Glutamatergic neuron (in vitro differentiated cells): ENCODE results near the gene ZNF786. TPM values are rescaled to one million over a fixed set of nuclear protein-coding genes. Genes with fewer than 3 reads are reported as not detected.
"Not testable (repeated sequence)": the region's sequence is repeated elsewhere in the genome, so short reads cannot be mapped to it uniquely, and the experiment has no call there.

Experiments
- DNase-seq: peaks from one replicate; pipeline ENCODE4 v3.0.0; 2022
- H3K27ac Mint-ChIP-seq: one replicate; pipeline ENCODE4 v1.8.0; 2020; ENCODE audit warnings: mild to moderate bottlenecking, mixed read lengths, inconsistent platforms; ENCODE audit not compliant: unreplicated experiment
- H3K27me3 Mint-ChIP-seq: one replicate; pipeline ENCODE4 v1.8.0; 2020; ENCODE audit warnings: mild to moderate bottlenecking, moderate library complexity, mixed read lengths, inconsistent platforms; ENCODE audit not compliant: unreplicated experiment
- H3K36me3 Mint-ChIP-seq: one replicate; pipeline ENCODE4 v1.8.0; 2020; ENCODE audit warnings: mild to moderate bottlenecking, mixed read lengths, inconsistent platforms; ENCODE audit not compliant: unreplicated experiment
- H3K4me1 Mint-ChIP-seq: one replicate; pipeline ENCODE4 v1.8.0; 2020; ENCODE audit warnings: mild to moderate bottlenecking, low read depth, mixed read lengths, inconsistent platforms; ENCODE audit not compliant: unreplicated experiment
- H3K4me3 Mint-ChIP-seq: one replicate; pipeline ENCODE4 v1.8.0; 2020; ENCODE audit warnings: mild to moderate bottlenecking, mixed read lengths, inconsistent platforms; ENCODE audit not compliant: unreplicated experiment
- H3K9me3 Mint-ChIP-seq: one replicate; pipeline ENCODE4 v1.8.0; 2020; ENCODE audit warnings: mild to moderate bottlenecking, moderate library complexity, mixed read lengths, inconsistent platforms; ENCODE audit not compliant: unreplicated experiment
- CTCF ChIP-seq: fragments of 200-600 bp; sonication (generic); IDR thresholded peaks from one replicate; pipeline ENCODE4 v1.5.0; 2021; ENCODE audit not compliant: partially characterized antibody, unreplicated experiment
- total RNA-seq: library from RNA; stranded (reverse); fragmentation: NEBNext Ultra II Directional; extraction: Animal tissue kit (Norgen Biotek cat#: 25700); gene quantifications from one replicate; pipeline ENCODE4 v1.2.1, GENCODE V29; 2021; ENCODE audit not compliant: unreplicated experiment

Gene ZNF786
- total RNA-seq, 1 donor from 2014 or later: 17.2 TPM

GRCh38 chr7:149063476-149063875 is 27.0 kb downstream of the ZNF786 start:
- peaks cover 5% of the 10 kb centered on the region for H3K9me3 Mint-ChIP-seq
- H3K36me3 Mint-ChIP-seq: no peaks in the 10 kb centered on the region
- TF ChIP-seq CTCF: no peak
- H3K4me1 Mint-ChIP-seq: peaks cover 2% of the 10 kb centered on the region
- peaks cover 2% of the 10 kb centered on the region for H3K27me3 Mint-ChIP-seq
- H3K27ac Mint-ChIP-seq: no peak overlapping the region
- no peak for DNase-seq
- H3K4me3 Mint-ChIP-seq: no peak overlapping the region

GRCh38 chr7:149062217-149062899 is 28.2 kb downstream of the ZNF786 start:
- not testable (repeated sequence) for H3K27ac Mint-ChIP-seq, DNase-seq, H3K4me1 Mint-ChIP-seq, H3K9me3 Mint-ChIP-seq, H3K27me3 Mint-ChIP-seq, H3K4me3 Mint-ChIP-seq, H3K36me3 Mint-ChIP-seq

- no peak for TF ChIP-seq CTCF
- H3K36me3 Mint-ChIP-seq: peaks cover 4% of the 10 kb centered on the region
- H3K27ac Mint-ChIP-seq: no peak overlapping the region
- no peak for DNase-seq
- H3K4me1 Mint-ChIP-seq: peaks cover 2% of the 10 kb centered on the region
- H3K9me3 Mint-ChIP-seq: peaks cover 8% of the 10 kb centered on the region
- H3K4me3 Mint-ChIP-seq: no peak overlapping the region
- peaks cover 2% of the 10 kb centered on the region for H3K27me3 Mint-ChIP-seq
These were observed 30.4 kb downstream of the ZNF786 start for GRCh38 chr7:149060156-149060555.

- Mint-ChIP-seq H3K9me3 (peaks cover 7% of the 10 kb centered on the region), H3K27me3 (peaks cover 3% of the 10 kb centered on the region), H3K27ac (no peak overlapping the region), H3K36me3 (peaks cover 8% of the 10 kb centered on the region), H3K4me1 (no peaks in the 10 kb centered on the region), H3K4me3 (no peak overlapping the region)
- TF ChIP-seq CTCF: no peak
- no peak for DNase-seq
These were observed 36.6 kb downstream of the ZNF786 start for GRCh38 chr7:149053885-149054284.

- Mint-ChIP-seq H3K36me3 (peaks cover 8% of the 10 kb centered on the region), H3K4me3 (no peak overlapping the region), H3K27ac (no peak overlapping the region), H3K27me3 (peaks cover 3% of the 10 kb centered on the region), H3K4me1 (no peaks in the 10 kb centered on the region), H3K9me3 (peaks cover 10% of the 10 kb centered on the region)
- no peak for DNase-seq
- no peak for TF ChIP-seq CTCF
These were observed 37.1 kb downstream of the ZNF786 start for GRCh38 chr7:149053384-149053783.
